ENCODE measurements around the gene CALHM4. TPM values are rescaled to one million over a fixed set of nuclear protein-coding genes. Genes with fewer than 3 reads are reported as not detected.

Gene CALHM4
- total and polyA plus RNA-seq, 2 experiments from 2014 or later, result not detected

- TF ChIP-seq REST (IDR thresholded peaks at IDR 0.05; ENCODE audit: unreplicated experiment), result no peak
These were observed 40.2 kb upstream of the CALHM4 start (continued) for GRCh38 chr6:116513224-116513875.

GRCh38 chr6:116514111-116514510 lies 39.4 kb upstream of the CALHM4 start:
- H3K79me2 ChIP-seq (replicated peaks; ENCODE audit: insufficient read depth), result no peaks in the 10 kb centered on the region
- H3K9me3 Mint-ChIP-seq, result 0 out of 3 replicates have a peak, but pooled peaks cover 3% of the 10 kb centered on the region
- H3K27ac Mint-ChIP-seq, result no peak overlapping the region
- H3K4me1 Mint-ChIP-seq, result peaks cover 12% of the 10 kb centered on the region; the same call in 2 of the 3 replicates
- DNase-seq (ENCODE audit: low spot score) (no peak), ATAC-seq (no peak)
- H3K36me3 Mint-ChIP-seq (ENCODE audit: low read depth), result no peaks in the 10 kb centered on the region
- no peaks in the 10 kb centered on the region for H3F3A ChIP-seq (replicated peaks; ENCODE audit: low read depth)
- no peaks in the 10 kb centered on the region for H4K20me1 ChIP-seq (replicated peaks; ENCODE audit: insufficient read depth)
- H2AFZ ChIP-seq, result no peak overlapping the region
- H3K4me3 ChIP-seq, result no peak overlapping the region
- H3K4me2 ChIP-seq, result no peak overlapping the region
- H3K36me3 ChIP-seq (ENCODE audit: insufficient read depth), result no peaks in the 10 kb centered on the region
- peaks cover 1% of the 10 kb centered on the region for H3K27me3 Mint-ChIP-seq (ENCODE audit: insufficient read depth, low read depth, poor library complexity)
- no peak overlapping the region for H3K27ac ChIP-seq (ENCODE audit: low read depth)
- no peak for TF ChIP-seq ETS1 (IDR thresholded peaks at IDR 0.05)
- no peak for TF ChIP-seq NANOG (IDR thresholded peaks at IDR 0.05; ENCODE audit: borderline replicate concordance)
- no peak for TF ChIP-seq REST (IDR thresholded peaks at IDR 0.05; ENCODE audit: unreplicated experiment)
- no peak for TF ChIP-seq EZH2phosphoT487 (IDR thresholded peaks at IDR 0.05; ENCODE audit: unreplicated experiment)
- TF ChIP-seq POLR2AphosphoS5 (IDR thresholded peaks at IDR 0.05; ENCODE audit: low read depth), result no peak
- TF ChIP-seq ZNF114 (CRISPR knock-in tag; IDR thresholded peaks at IDR 0.05), result no peak
- no peak for TF ChIP-seq STAT1 (IDR thresholded peaks at IDR 0.05; ENCODE audit: unreplicated experiment)
- no peaks in the 10 kb centered on the region for H3K4me1 ChIP-seq (ENCODE audit: insufficient read depth)
- H3K27me3 ChIP-seq (ENCODE audit: insufficient read depth), result no peaks in the 10 kb centered on the region
- H3K9me2 ChIP-seq (ENCODE audit: insufficient read depth), result no peaks in the 10 kb centered on the region
- H3K4me3 Mint-ChIP-seq, result no peak overlapping the region

All from GM23338 (cell line).